DND-41 (cell line): ENCODE results near the gene PILRA.

ENCODE experiments used
- ATAC-seq: fragments of 200-7000 bp; cut with Tn5 transposase; 3 replicates; pipeline ENCODE4 v1.9.1; 2021; ENCODE audit warnings: low read depth; ENCODE audit not compliant: insufficient read depth
- DNase-seq: peaks from one replicate; pipeline ENCODE4 v3.0.0-alpha.2; 2020
- H2AFZ ChIP-seq: 2 replicates; pipeline ENCODE4 v1.6.0; 2012; ENCODE audit warnings: low read depth, low read length
- H3K27ac ChIP-seq: 2 replicates; pipeline ENCODE4 v1.5.1; 2012; ENCODE audit warnings: low read length, inconsistent platforms
- H3K27me3 ChIP-seq: fragments of 200-600 bp; sonication (generic); 2 replicates; pipeline ENCODE4 v1.6.0; 2012; ENCODE audit warnings: low read length, mild to moderate bottlenecking, inconsistent platforms; ENCODE audit not compliant: insufficient read depth, poor library complexity
- H3K36me3 ChIP-seq: 2 replicates; pipeline ENCODE4 v1.5.1; 2012; ENCODE audit warnings: low read length, inconsistent platforms; ENCODE audit not compliant: insufficient read depth
- H3K4me1 ChIP-seq: 2 replicates; pipeline ENCODE4 v1.5.1; 2012; ENCODE audit warnings: mild to moderate bottlenecking, low read length; ENCODE audit not compliant: insufficient read depth
- H3K4me2 ChIP-seq: 2 replicates; pipeline ENCODE4 v1.6.0; 2012; ENCODE audit warnings: mild to moderate bottlenecking, moderate library complexity, low read length, inconsistent platforms; ENCODE audit not compliant: insufficient read depth
- H3K4me3 ChIP-seq, 2 experiments: fragments of 200-600 bp in 1 of 2; shearing (Covaris generic) in 1 of 2; 2 replicates each; pipeline ENCODE4 v1.5.1; 2012 to 2016; ENCODE audit warnings: inconsistent platforms in 2 of 2, low read length in 2 of 2, mild to moderate bottlenecking in 2 of 2, low read depth in 1 of 2, moderate library complexity in 1 of 2
- H3K79me2 ChIP-seq: 2 replicates; pipeline ENCODE4 v1.6.0; 2012; ENCODE audit warnings: low read length, inconsistent platforms; ENCODE audit not compliant: insufficient read depth
- H3K9ac ChIP-seq: 2 replicates; pipeline ENCODE4 v1.6.0; 2012; ENCODE audit warnings: low read depth, mild to moderate bottlenecking, inconsistent platforms, low read length, moderate library complexity
- H3K9me3 ChIP-seq: 2 replicates; pipeline ENCODE4 v1.5.1; 2012; ENCODE audit warnings: low read length, moderate library complexity, mild to moderate bottlenecking, inconsistent platforms; ENCODE audit not compliant: insufficient read depth, severe bottlenecking
- H4K20me1 ChIP-seq: 2 replicates; pipeline ENCODE4 v1.6.0; 2012; ENCODE audit warnings: low read length; ENCODE audit not compliant: insufficient read depth
- CTCF ChIP-seq: IDR thresholded peaks from 2 replicates; pipeline ENCODE4 v1.5.1; 2012; ENCODE audit warnings: borderline replicate concordance, low read length, moderate library complexity, mild to moderate bottlenecking; ENCODE audit not compliant: poor library complexity, severe bottlenecking; ENCODE audit errors: extremely low read depth
- EZH2 ChIP-seq: IDR thresholded peaks from 3 replicates; pipeline ENCODE4 v1.6.1; 2012; ENCODE audit warnings: borderline replicate concordance, low read depth, mild to moderate bottlenecking, moderate library complexity, low read length, inconsistent platforms; ENCODE audit not compliant: severe bottlenecking

The PILRA gene

DNA sequence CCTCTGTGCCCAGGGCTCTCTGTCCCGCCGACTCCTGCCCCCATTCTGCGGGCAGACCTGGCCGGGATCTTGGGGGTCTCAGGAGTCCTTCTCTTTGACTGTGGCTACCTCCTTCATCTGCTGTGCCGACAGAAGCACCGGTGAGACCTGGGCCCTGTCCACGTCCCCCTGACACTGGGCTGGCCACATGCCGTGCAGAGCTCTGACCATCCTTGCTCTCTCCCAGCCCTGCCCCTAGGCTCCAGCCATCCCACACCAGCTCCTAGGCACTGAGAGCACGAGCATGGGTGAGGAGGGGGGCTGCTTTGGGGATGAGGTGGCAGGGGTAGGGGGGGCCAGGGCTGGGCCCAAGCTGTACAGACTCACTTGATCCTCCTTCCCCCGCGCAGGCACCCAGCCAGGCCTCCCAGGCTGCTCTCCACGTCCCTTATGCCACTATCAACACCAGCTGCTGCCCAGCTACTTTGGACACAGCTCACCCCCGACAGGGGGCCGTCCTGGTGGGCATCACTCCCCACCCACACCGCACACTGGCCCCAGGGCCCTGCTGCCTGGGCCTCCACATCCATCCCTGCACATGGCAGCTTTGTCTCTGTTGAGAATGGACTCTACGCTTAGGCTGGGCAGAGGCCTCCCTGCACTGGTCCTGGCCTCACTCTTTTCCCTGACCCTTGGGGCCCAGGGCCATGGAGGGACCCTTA lies 20.2 kb upstream of the PILRA start:
- no peak overlapping the region for H3K27ac ChIP-seq
- no peaks in the 10 kb centered on the region for H3K27me3 ChIP-seq
- no peaks in the 10 kb centered on the region for H3K79me2 ChIP-seq
- DNase-seq: no peak
- peaks cover 87% of the 10 kb centered on the region for H3K36me3 ChIP-seq
- ATAC-seq: no peak
- H3K9ac ChIP-seq: no peak overlapping the region
- no peak overlapping the region for H3K4me2 ChIP-seq
- H3K4me3 ChIP-seq: no peak overlapping the region
- no peak overlapping the region for H2AFZ ChIP-seq
- no peaks in the 10 kb centered on the region for H3K9me3 ChIP-seq
- H3K4me1 ChIP-seq: no peaks in the 10 kb centered on the region
- TF ChIP-seq CTCF (no peak), EZH2 (no peak)
- H4K20me1 ChIP-seq: peaks cover 8% of the 10 kb centered on the region; the same call in 1 of the 2 replicates

DNA sequence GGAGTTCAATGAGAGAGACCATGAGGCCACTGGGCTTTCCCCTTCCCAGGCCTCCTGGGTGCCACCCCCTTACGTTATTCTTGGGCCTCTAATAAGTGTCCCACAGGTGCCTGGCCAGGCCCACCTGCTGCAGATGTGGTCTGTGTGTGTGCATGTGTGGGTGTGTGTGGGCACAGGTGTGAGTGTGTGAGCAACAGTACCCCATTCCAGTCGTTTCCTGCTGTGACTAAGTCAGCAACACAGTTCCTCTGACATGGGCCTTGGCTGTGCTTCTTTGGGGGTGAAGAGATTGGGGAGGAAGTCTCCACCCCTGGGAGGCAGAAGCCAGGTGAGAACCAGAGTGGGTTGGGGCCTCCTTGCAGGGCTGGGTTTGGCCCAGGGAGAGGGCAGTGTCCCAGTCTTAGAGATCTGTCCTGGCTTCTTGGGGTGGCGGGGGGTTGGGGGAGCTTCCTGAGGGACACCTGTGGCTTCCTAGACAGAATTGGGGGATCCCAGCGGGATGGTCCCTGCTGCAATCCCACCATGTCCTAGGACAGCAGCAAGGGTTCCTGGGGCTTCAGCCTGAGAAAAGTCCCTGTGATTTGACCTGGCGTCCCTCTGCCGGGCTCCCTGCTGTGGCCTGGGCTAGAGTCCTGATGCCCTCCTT lies 19.5 kb upstream of the PILRA start:
- peaks cover 90% of the 10 kb centered on the region for H3K36me3 ChIP-seq
- no peaks in the 10 kb centered on the region for H3K27me3 ChIP-seq
- H3K4me1 ChIP-seq: no peaks in the 10 kb centered on the region
- H3K4me3 ChIP-seq: no peak overlapping the region
- DNase-seq: no peak
- H3K9me3 ChIP-seq: no peaks in the 10 kb centered on the region
- TF ChIP-seq EZH2 (no peak), CTCF (no peak)
- H4K20me1 ChIP-seq: peaks cover 8% of the 10 kb centered on the region; the same call in 1 of the 2 replicates
- H3K9ac ChIP-seq: no peak overlapping the region
- no peak overlapping the region for H3K27ac ChIP-seq
- H3K79me2 ChIP-seq: no peaks in the 10 kb centered on the region
- ATAC-seq: no peak
- no peak overlapping the region for H3K4me2 ChIP-seq
- H2AFZ ChIP-seq: no peak overlapping the region

GRCh38 chr7:100356416-100357068 lies 16.7 kb upstream of the PILRA start:
- Histone ChIP-seq H3K4me2 (no peak overlapping the region), H2AFZ (no peak overlapping the region), H3K9ac (no peak overlapping the region), H3K27ac (no peak overlapping the region), H3K36me3 (peaks cover 90% of the 10 kb centered on the region), H3K9me3 (no peaks in the 10 kb centered on the region), H3K27me3 (no peaks in the 10 kb centered on the region), H3K79me2 (no peaks in the 10 kb centered on the region), H4K20me1 (peaks cover 2% of the 10 kb centered on the region; the same call in 1 of the 2 replicates), H3K4me1 (no peaks in the 10 kb centered on the region), H3K4me3 (no peak overlapping the region)
- no peak for TF ChIP-seq CTCF
- TF ChIP-seq EZH2: no peak
- DNase-seq: no peak
- ATAC-seq: no peak
